Parathyroid adenoma (tissue), 2 donors: ENCODE measurements around the gene INPP5A.

ENCODE experiments used
- H2AFZ ChIP-seq: fragments of 300-600 bp; sonication (generic); one replicate; pipeline ENCODE4 v1.7.0; 2017; ENCODE audit warnings: antibody characterized with exemption, mild to moderate bottlenecking
- H3K27ac ChIP-seq: fragments of 300-600 bp; sonication (generic); one replicate; pipeline ENCODE4 v1.7.0; 2017
- H3K27me3 ChIP-seq: fragments of 300-600 bp; sonication (generic); one replicate; pipeline ENCODE4 v1.7.0; 2017; ENCODE audit warnings: low read length; ENCODE audit not compliant: control insufficient read depth, insufficient read depth
- H3K36me3 ChIP-seq: fragments of 300-600 bp; sonication (generic); one replicate; pipeline ENCODE4 v1.7.0; 2017; ENCODE audit warnings: low read length; ENCODE audit not compliant: control insufficient read depth, insufficient read depth
- H3K4me1 ChIP-seq: fragments of 300-600 bp; sonication (generic); one replicate; pipeline ENCODE4 v1.7.0; 2017; ENCODE audit warnings: control low read depth
- H3K4me2 ChIP-seq: fragments of 300-600 bp; sonication (generic); one replicate; pipeline ENCODE4 v1.7.0; 2017; ENCODE audit warnings: low read length
- H3K4me3 ChIP-seq: fragments of 300-600 bp; sonication (generic); one replicate; pipeline ENCODE4 v1.7.0; 2017; ENCODE audit warnings: low read depth, low read length
- H3K79me2 ChIP-seq: fragments of 300-600 bp; sonication (generic); one replicate; pipeline ENCODE4 v1.7.0; 2017; ENCODE audit warnings: control low read depth
- H3K9ac ChIP-seq: fragments of 300-600 bp; sonication (generic); one replicate; pipeline ENCODE4 v1.7.0; 2017; ENCODE audit warnings: mild to moderate bottlenecking
- H3K9me3 ChIP-seq: fragments of 300-600 bp; sonication (generic); one replicate; pipeline ENCODE4 v1.7.0; 2017; ENCODE audit warnings: low read length; ENCODE audit not compliant: control insufficient read depth
- TF ChIP-seq, protein P1 (sequence below): fragments of 300-600 bp; sonication (generic); IDR thresholded peaks from one replicate; pipeline ENCODE4 v1.7.0; 2017; ENCODE audit warnings: antibody characterized with exemption, mild to moderate bottlenecking
- donor health status: primary hyperparathyroidism.

Gene INPP5A

DNA sequence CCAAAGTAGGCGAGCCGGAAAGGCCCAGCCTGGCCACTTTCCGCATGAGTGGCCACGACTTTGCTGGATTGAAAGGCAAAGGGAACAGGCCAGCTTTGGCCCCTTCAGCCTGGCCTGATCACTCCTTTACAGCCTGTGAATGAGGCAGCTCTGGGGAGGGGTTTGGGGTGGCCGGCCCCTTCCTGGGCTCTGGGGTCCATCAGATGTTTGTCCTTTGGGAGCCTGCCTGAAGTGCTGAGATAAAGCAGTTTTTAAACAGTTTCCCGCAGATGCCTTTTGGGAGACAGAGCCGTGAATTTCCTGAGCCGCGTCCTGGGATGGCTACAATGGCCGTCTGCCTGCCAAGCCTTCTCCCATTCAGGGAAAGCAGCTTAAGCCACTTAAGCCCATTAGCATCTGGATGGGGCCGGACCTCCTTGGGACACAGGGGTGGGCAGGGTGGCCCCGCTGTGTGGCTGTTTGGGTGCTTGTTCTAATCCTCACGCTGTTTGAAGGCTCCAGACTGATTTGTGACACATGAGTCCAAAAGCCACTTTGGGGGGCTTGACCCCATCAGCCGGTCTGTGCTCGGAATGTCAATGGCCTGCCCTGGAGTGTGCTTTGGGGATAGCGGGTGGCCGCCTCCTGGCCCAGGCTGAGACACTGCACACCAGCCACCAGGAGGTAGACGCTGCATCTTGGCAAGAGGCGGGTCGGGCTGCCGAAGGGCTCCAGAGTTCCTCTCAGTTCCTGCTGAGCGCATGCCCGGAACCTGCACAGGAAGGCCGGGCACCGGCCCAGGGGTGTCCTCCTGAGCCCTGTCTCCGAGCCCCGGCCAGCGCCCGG lies 209.4 kb downstream of the INPP5A start:
- Histone ChIP-seq H3K4me2 (no peak overlapping the region), H3K27ac (no peak overlapping the region), H3K4me1 (no peaks in the 10 kb centered on the region), H3K9ac (no peak overlapping the region), H3K27me3 (no peaks in the 10 kb centered on the region), H3K79me2 (no peaks in the 10 kb centered on the region), H2AFZ (no peak overlapping the region), H3K36me3 (no peaks in the 10 kb centered on the region), H3K9me3 (no peaks in the 10 kb centered on the region), H3K4me3 (no peak overlapping the region)
- TF ChIP-seq, protein P1, sequence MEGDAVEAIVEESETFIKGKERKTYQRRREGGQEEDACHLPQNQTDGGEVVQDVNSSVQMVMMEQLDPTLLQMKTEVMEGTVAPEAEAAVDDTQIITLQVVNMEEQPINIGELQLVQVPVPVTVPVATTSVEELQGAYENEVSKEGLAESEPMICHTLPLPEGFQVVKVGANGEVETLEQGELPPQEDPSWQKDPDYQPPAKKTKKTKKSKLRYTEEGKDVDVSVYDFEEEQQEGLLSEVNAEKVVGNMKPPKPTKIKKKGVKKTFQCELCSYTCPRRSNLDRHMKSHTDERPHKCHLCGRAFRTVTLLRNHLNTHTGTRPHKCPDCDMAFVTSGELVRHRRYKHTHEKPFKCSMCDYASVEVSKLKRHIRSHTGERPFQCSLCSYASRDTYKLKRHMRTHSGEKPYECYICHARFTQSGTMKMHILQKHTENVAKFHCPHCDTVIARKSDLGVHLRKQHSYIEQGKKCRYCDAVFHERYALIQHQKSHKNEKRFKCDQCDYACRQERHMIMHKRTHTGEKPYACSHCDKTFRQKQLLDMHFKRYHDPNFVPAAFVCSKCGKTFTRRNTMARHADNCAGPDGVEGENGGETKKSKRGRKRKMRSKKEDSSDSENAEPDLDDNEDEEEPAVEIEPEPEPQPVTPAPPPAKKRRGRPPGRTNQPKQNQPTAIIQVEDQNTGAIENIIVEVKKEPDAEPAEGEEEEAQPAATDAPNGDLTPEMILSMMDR: no peak

DNA sequence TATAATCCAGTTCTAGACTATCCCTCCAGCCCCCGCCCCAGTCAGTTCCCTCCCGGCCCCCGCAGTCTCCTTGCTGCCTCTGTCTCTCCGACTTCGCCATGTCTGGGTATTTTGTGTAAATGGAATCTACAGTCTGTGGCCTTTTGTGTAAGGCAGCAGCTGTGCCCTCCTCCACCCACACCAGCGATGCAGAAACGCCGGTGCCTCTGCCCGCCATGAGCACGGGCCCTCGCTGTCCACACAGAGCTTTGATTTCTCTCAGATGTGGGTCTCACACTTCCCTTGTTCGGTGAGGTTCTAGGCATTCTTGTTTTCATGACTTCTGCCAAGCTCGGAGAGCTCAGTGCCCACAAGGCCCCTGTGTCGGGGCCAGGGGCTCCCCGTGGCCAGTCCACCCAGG lies 210.5 kb downstream of the INPP5A start:
- no peak overlapping the region for H2AFZ ChIP-seq
- no peaks in the 10 kb centered on the region for H3K36me3 ChIP-seq
- H3K9ac ChIP-seq: no peak overlapping the region
- no peaks in the 10 kb centered on the region for H3K79me2 ChIP-seq
- H3K27ac ChIP-seq: no peak overlapping the region
- no peaks in the 10 kb centered on the region for H3K9me3 ChIP-seq
- no peak overlapping the region for H3K4me3 ChIP-seq
- no peaks in the 10 kb centered on the region for H3K27me3 ChIP-seq
- H3K4me2 ChIP-seq: no peak overlapping the region
- H3K4me1 ChIP-seq: no peaks in the 10 kb centered on the region
- TF ChIP-seq, protein P1: no peak

DNA sequence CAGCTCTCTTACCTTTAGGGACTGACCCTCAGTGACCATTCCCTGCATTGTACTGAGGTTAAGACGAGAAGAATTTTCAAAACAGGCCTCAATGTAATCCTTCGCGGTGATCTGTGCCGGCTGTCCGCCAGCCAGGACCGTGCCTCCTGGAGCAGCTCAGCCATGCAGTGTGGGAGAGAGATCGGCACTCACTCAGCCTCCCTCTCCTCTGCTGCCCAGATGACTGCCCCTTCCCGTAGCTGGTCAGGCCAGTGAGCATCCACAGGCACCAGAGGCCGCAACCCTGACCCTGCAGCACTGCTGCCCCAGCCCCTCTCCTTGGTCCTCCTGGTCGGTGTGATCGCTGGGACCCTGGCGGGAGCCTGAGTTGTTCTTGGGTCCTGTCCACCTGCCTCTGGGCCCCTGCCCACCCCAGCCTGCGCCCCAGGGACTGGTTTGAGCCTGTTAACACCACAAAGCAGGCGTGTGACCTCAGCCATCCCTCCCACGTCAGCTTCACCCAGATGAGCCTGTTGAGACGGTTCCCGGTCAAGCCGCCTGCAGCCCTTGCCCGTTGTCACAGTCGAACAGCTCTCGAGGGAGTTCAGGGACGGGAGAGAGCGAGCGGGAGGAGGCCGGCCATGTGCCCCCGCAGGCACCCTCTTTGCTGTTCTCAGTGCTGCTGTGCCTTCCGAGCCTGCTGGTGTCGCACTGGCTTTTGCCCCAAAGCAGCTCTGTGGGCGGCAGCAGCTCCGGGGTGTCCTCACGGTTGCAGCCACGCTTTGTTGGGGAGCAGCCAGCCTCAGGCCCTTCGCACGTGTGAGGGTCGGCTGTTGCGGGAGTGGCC lies 211.2 kb downstream of the INPP5A start:
- no peak overlapping the region for H2AFZ ChIP-seq
- H3K27me3 ChIP-seq: no peaks in the 10 kb centered on the region
- H3K9me3 ChIP-seq: no peaks in the 10 kb centered on the region
- H3K9ac ChIP-seq: no peak overlapping the region
- H3K4me2 ChIP-seq: no peak overlapping the region
- no peak overlapping the region for H3K27ac ChIP-seq
- H3K4me1 ChIP-seq: no peaks in the 10 kb centered on the region
- TF ChIP-seq, protein P1: no peak
- H3K4me3 ChIP-seq: no peak overlapping the region
- no peaks in the 10 kb centered on the region for H3K79me2 ChIP-seq
- H3K36me3 ChIP-seq: no peaks in the 10 kb centered on the region

DNA sequence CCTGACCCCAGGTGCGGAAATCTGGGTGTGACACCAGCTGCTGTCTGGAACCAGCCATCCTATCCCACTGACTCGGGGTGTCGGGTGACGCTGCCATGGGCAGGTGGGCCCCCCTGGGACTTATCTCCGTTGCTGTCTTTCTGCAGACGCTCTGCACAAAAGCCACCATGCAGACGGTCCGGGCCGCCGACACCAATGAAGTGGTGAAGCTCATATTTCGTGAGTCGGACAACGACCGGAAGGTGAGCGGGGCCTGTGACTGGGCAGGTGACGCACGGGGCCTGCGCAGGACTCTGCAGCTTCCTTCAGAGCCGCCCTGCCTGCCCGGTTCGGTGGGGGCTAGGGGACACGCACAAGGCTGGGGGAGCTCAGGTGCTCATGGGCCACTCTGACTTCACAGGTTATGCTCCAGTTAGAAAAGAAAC lies 211.8 kb downstream of the INPP5A start:
- no peaks in the 10 kb centered on the region for H3K27me3 ChIP-seq
- no peaks in the 10 kb centered on the region for H3K4me1 ChIP-seq
- H3K79me2 ChIP-seq: no peaks in the 10 kb centered on the region
- TF ChIP-seq, protein P1: no peak
- H3K36me3 ChIP-seq: no peaks in the 10 kb centered on the region
- no peak overlapping the region for H3K27ac ChIP-seq
- no peak overlapping the region for H3K9ac ChIP-seq
- H3K4me2 ChIP-seq: no peak overlapping the region
- H3K4me3 ChIP-seq: no peak overlapping the region
- H2AFZ ChIP-seq: no peak overlapping the region
- no peaks in the 10 kb centered on the region for H3K9me3 ChIP-seq
